Left ventricle myocardium inferior (tissue), 1 donor: Measurements from ENCODE around the gene DUT. TPM values are rescaled to one million over a fixed set of nuclear protein-coding genes. Genes with fewer than 3 reads are reported as not detected.

ENCODE experiments used
- DNase-seq: peaks from one replicate; pipeline ENCODE4 v3.0.0-alpha.2; 2020
- H3K27ac ChIP-seq: fragments of 200-600 bp; replicated peaks from 2 replicates; pipeline ENCODE4 v1.8.0; 2021
- H3K27me3 ChIP-seq: fragments of 200-600 bp; 2 replicates; pipeline ENCODE4 v1.8.0; 2021; ENCODE audit warnings: low read depth
- H3K36me3 ChIP-seq: fragments of 200-600 bp; 2 replicates; pipeline ENCODE4 v1.8.0; 2021
- H3K4me1 ChIP-seq: fragments of 200-600 bp; 2 replicates; pipeline ENCODE4 v1.8.0; 2021
- H3K4me3 ChIP-seq: fragments of 200-600 bp; 2 replicates; pipeline ENCODE4 v1.8.0; 2021; ENCODE audit warnings: mild to moderate bottlenecking, moderate library complexity
- H3K9me3 ChIP-seq: fragments of 200-600 bp; replicated peaks from 2 replicates; pipeline ENCODE4 v1.8.0; 2021
- CTCF ChIP-seq: fragments of 200-600 bp; IDR thresholded peaks from 2 replicates; pipeline ENCODE4 v1.8.0; 2021; ENCODE audit warnings: antibody characterized with exemption, mild to moderate bottlenecking, borderline replicate concordance
- intact Hi-C: fragments of 100-400 bp; cut with micrococcal nuclease; formaldehyde crosslinking; loops from one replicate; pipeline ENCODE4 v1.11.0; 2022
- total RNA-seq: library from RNA; stranded (reverse); fragmentation: NEBNext Ultra II Directional; extraction: Animal tissue kit (Norgen Biotek cat#: 25700); gene quantifications from one replicate; pipeline ENCODE4 v1.2.1, GENCODE V29; 2021
- donor health status: DM: no; HTN: yes; CAD: no; lungs with severe emphysema.

DUT gene
- total RNA-seq, 1 donor from 2014 or later, result 78.5 TPM

GRCh38 chr15:48392356-48392755, 61.1 kb downstream of the DUT start:
- no peak for TF ChIP-seq CTCF
- peak overlapping the region; percentile 62 for H3K27ac ChIP-seq
- H3K4me1 ChIP-seq, result peaks cover 33% of the 10 kb centered on the region
- DNase-seq, result peak; percentile 36
- no peaks in the 10 kb centered on the region for H3K9me3 ChIP-seq
- H3K27me3 ChIP-seq, result no peaks in the 10 kb centered on the region
- no peak overlapping the region for H3K4me3 ChIP-seq
- no peaks in the 10 kb centered on the region for H3K36me3 ChIP-seq
- intact Hi-C loops, result no loop called here

Other genes starting within 250 kb of the DUT start
- not detected for gene SLC24A5, start 210.4 kb upstream of the DUT start, total RNA-seq
- gene MYEF2, start 153.1 kb upstream of the DUT start, total RNA-seq, result 11.9 TPM
- gene CTXN2, start 139.8 kb upstream of the DUT start, total RNA-seq, result not detected
- gene SLC12A1, start 125.1 kb upstream of the DUT start, total RNA-seq, result not detected